ENCODE measurements around the gene KCNJ6. TPM values are rescaled to one million over a fixed set of nuclear protein-coding genes. Genes with fewer than 3 reads are reported as not detected.

The KCNJ6 gene
- total RNA-seq, 1 experiment from 2014 or later, result not detected

GRCh38 chr21:37868446-37869295 lies 47.6 kb downstream of the KCNJ6 start:
- BruUV-seq (replicated peaks), result no TSS peak
- H3K36me3 ChIP-seq (ENCODE audit: insufficient read depth, low read length, poor library complexity, severe bottlenecking), result no peaks in the 10 kb centered on the region
- peaks cover 56% of the 10 kb centered on the region for H3K27me3 ChIP-seq (replicated peaks; ENCODE audit: insufficient read depth, low read depth, low read length, poor library complexity)
- POLR2A ChIA-PET (ENCODE audit: low non-redundant PET), result interaction anchor here (0.7 kb wide), 1 partner anchor 15 kb away, joined by 3 read pairs; no protein-coding TSS in a partner anchor
- TF ChIP-seq, protein P1, sequence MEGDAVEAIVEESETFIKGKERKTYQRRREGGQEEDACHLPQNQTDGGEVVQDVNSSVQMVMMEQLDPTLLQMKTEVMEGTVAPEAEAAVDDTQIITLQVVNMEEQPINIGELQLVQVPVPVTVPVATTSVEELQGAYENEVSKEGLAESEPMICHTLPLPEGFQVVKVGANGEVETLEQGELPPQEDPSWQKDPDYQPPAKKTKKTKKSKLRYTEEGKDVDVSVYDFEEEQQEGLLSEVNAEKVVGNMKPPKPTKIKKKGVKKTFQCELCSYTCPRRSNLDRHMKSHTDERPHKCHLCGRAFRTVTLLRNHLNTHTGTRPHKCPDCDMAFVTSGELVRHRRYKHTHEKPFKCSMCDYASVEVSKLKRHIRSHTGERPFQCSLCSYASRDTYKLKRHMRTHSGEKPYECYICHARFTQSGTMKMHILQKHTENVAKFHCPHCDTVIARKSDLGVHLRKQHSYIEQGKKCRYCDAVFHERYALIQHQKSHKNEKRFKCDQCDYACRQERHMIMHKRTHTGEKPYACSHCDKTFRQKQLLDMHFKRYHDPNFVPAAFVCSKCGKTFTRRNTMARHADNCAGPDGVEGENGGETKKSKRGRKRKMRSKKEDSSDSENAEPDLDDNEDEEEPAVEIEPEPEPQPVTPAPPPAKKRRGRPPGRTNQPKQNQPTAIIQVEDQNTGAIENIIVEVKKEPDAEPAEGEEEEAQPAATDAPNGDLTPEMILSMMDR (conservative IDR thresholded peaks at IDR 0.05; ENCODE audit: low read depth, low read length), result no peak
- no peak for TF ChIP-seq EZH2 (IDR thresholded peaks at IDR 0.05; ENCODE audit: borderline replicate concordance, low read depth, low read length, poor library complexity, severe bottlenecking)
- H3K4me1 ChIP-seq (ENCODE audit: insufficient read depth, low read length, poor library complexity, severe bottlenecking), result no peaks in the 10 kb centered on the region
- DNase-seq (ENCODE audit: low spot score), result no peak
- intact Hi-C loops (cut with micrococcal nuclease; ENCODE audit: unreplicated experiment), result no loop called here
- CTCF ChIA-PET, result no interaction called here
- no peak overlapping the region for H3K27ac ChIP-seq (ENCODE audit: low read depth, low read length, poor library complexity, severe bottlenecking)
- H3K4me3 ChIP-seq (ENCODE audit: low read depth, low read length, poor library complexity, severe bottlenecking), result no peak overlapping the region
- H3K9me3 ChIP-seq (ENCODE audit: low read depth, low read length, poor library complexity, severe bottlenecking), result no peaks in the 10 kb centered on the region

DNA sequence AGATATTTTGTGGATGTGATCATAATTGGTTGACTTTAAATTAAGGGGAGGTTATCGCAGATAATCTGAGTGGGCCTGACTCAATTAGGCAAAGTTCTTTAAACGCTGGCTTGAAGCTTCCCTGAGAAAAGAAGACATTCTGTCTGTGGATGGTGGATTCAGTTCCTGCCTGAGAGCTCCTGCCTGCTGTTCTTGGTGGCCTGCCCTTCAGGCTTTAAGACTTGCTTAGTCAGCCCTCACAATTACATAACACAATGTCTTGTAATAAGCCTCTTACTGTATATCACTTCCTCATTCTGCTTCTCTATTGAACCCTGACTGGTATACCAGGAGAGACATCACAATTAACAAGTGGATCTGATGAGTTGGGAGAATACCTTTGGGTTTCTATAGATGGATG lies 50.2 kb downstream of the KCNJ6 start:
- ChIA-PET CTCF (no interaction called here), POLR2A (ENCODE audit: low non-redundant PET) (no interaction called here)
- Histone ChIP-seq H3K27ac (ENCODE audit: low read depth, low read length, poor library complexity, severe bottlenecking) (no peak overlapping the region), H3K4me3 (ENCODE audit: low read depth, low read length, poor library complexity, severe bottlenecking) (no peak overlapping the region), H3K4me1 (ENCODE audit: insufficient read depth, low read length, poor library complexity, severe bottlenecking) (no peaks in the 10 kb centered on the region), H3K36me3 (ENCODE audit: insufficient read depth, low read length, poor library complexity, severe bottlenecking) (no peaks in the 10 kb centered on the region), H3K9me3 (ENCODE audit: low read depth, low read length, poor library complexity, severe bottlenecking) (no peaks in the 10 kb centered on the region), H3K27me3 (replicated peaks; ENCODE audit: insufficient read depth, low read depth, low read length, poor library complexity) (peaks cover 63% of the 10 kb centered on the region)
- BruUV-seq (replicated peaks), result no TSS peak
- TF ChIP-seq EZH2 (IDR thresholded peaks at IDR 0.05; ENCODE audit: borderline replicate concordance, low read depth, low read length, poor library complexity, severe bottlenecking), result no peak
- TF ChIP-seq, protein P1 (conservative IDR thresholded peaks at IDR 0.05; ENCODE audit: low read depth, low read length), result no peak
- intact Hi-C loops (cut with micrococcal nuclease; ENCODE audit: unreplicated experiment), result no loop called here
- no peak for DNase-seq (ENCODE audit: low spot score)

DNA sequence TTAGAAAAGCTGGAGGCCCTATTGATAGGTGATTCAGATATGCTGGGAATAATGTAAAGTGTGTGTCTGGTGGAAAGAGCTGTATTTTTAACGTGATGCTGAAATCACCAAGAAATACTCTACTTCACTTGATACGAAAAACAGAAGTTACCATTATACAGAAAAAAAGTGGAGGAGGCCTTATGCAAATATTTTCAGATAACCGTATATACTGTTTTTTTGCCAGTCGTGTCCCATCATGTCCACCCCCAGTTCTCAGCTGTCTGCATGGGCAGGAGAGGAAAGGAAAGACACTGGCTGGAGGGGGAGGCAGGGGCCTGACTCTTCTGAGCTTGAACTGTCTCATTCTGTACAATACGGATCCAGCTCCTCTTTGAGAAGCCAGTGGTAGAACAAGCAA lies 51.1 kb downstream of the KCNJ6 start:
- no peak overlapping the region for H3K27ac ChIP-seq (ENCODE audit: low read depth, low read length, poor library complexity, severe bottlenecking)
- no peaks in the 10 kb centered on the region for H3K4me1 ChIP-seq (ENCODE audit: insufficient read depth, low read length, poor library complexity, severe bottlenecking)
- no peaks in the 10 kb centered on the region for H3K36me3 ChIP-seq (ENCODE audit: insufficient read depth, low read length, poor library complexity, severe bottlenecking)
- peaks cover 61% of the 10 kb centered on the region for H3K27me3 ChIP-seq (replicated peaks; ENCODE audit: insufficient read depth, low read depth, low read length, poor library complexity)
- ChIA-PET CTCF (no interaction called here), POLR2A (ENCODE audit: low non-redundant PET) (no interaction called here)
- no peak overlapping the region for H3K4me3 ChIP-seq (ENCODE audit: low read depth, low read length, poor library complexity, severe bottlenecking)
- no peaks in the 10 kb centered on the region for H3K9me3 ChIP-seq (ENCODE audit: low read depth, low read length, poor library complexity, severe bottlenecking)
- intact Hi-C loops (cut with micrococcal nuclease; ENCODE audit: unreplicated experiment), result no loop called here
- no TSS peak for BruUV-seq (replicated peaks)
- TF ChIP-seq EZH2 (IDR thresholded peaks at IDR 0.05; ENCODE audit: borderline replicate concordance, low read depth, low read length, poor library complexity, severe bottlenecking), result no peak
- TF ChIP-seq, protein P1 (conservative IDR thresholded peaks at IDR 0.05; ENCODE audit: low read depth, low read length), result no peak
- no peak for DNase-seq (ENCODE audit: low spot score)

Data from A673 (cell line).